Bronchus fibroblast of lung (primary cell): ENCODE measurements around the gene BOD1L2. TPM values are rescaled to one million over a fixed set of nuclear protein-coding genes. Genes with fewer than 3 reads are reported as not detected.

Experiments
- total RNA-seq: library from RNA; depleted of rRNA; stranded (reverse); fragments of >200 nt; gene quantifications from 2 replicates; pipeline ENCODE4 v1.2.3, GENCODE V29; 2015

BOD1L2 gene
- not detected in 2 replicates for total RNA-seq

GRCh38 chr18:57146956-57147636 is at the start of gene BOD1L2:
Gene BOD1L2 (plus strand): TSS chr18:57147087. CDS start chr18:57147313, 226 bp downstream.

Other genes starting within 250 kb of the BOD1L2 start
- not detected in 2 replicates for gene ST8SIA3, start 205.5 kb downstream of the BOD1L2 start, total RNA-seq